Islet precursor cell (in vitro differentiated cells): ENCODE results near the gene KNG1.
"Not testable (repeated sequence)": the region's sequence is repeated elsewhere in the genome, so short reads cannot be mapped to it uniquely, and the experiment has no call there.

ENCODE experiments used
- DNase-seq: peaks from one replicate; pipeline ENCODE4 v3.0.0-alpha.2; 2018

KNG1 gene

GRCh38 chr3:186717039-186717457 is at the start of gene KNG1:
Gene KNG1, plus strand, starts transcription at chr3:186717359. Its CDS starts 184 bp downstream, at chr3:186717543.
- DNase-seq = no peak

- DNase-seq = no peak
Measured at GRCh38 chr3:186668426-186668825, 48.7 kb upstream of the KNG1 start.

- no peak for DNase-seq
Measured at GRCh38 chr3:186669378-186670084, 47.6 kb upstream of the KNG1 start.

GRCh38 chr3:186670155-186670554 is 47.0 kb upstream of the KNG1 start:
- no peak for DNase-seq

GRCh38 chr3:186671051-186671450 is 46.1 kb upstream of the KNG1 start:
- no peak for DNase-seq

GRCh38 chr3:186678604-186679003 is 38.6 kb upstream of the KNG1 start:
- DNase-seq = no peak

- no peak for DNase-seq
Measured at GRCh38 chr3:186679151-186679550, 38.0 kb upstream of the KNG1 start.

- DNase-seq = no peak
Measured at GRCh38 chr3:186680869-186681268, 36.3 kb upstream of the KNG1 start.

GRCh38 chr3:186682812-186683211 is 34.3 kb upstream of the KNG1 start:
- no peak for DNase-seq

GRCh38 chr3:186683979-186684378 is 33.2 kb upstream of the KNG1 start:
- no peak for DNase-seq

GRCh38 chr3:186686475-186686874 is 30.7 kb upstream of the KNG1 start:
- DNase-seq = not testable (repeated sequence)

GRCh38 chr3:186687120-186687651 is 30.0 kb upstream of the KNG1 start:
- no peak for DNase-seq

- not testable (repeated sequence) for DNase-seq
Measured at GRCh38 chr3:186690304-186690703, 26.9 kb upstream of the KNG1 start.

GRCh38 chr3:186691676-186692075 is 25.5 kb upstream of the KNG1 start:
- no peak for DNase-seq

GRCh38 chr3:186693843-186694242 is 23.3 kb upstream of the KNG1 start:
- DNase-seq = no peak

- no peak for DNase-seq
Measured at GRCh38 chr3:186694288-186695032, 22.7 kb upstream of the KNG1 start.

- DNase-seq = no peak
Measured at GRCh38 chr3:186696522-186696921, 20.6 kb upstream of the KNG1 start.

GRCh38 chr3:186697510-186697909 is 19.6 kb upstream of the KNG1 start:
- no peak for DNase-seq

GRCh38 chr3:186700267-186700666 is 16.9 kb upstream of the KNG1 start:
- no peak for DNase-seq

GRCh38 chr3:186702451-186702850 is 14.7 kb upstream of the KNG1 start:
- not testable (repeated sequence) for DNase-seq

GRCh38 chr3:186705882-186706780 is 11.0 kb upstream of the KNG1 start:
- no peak for DNase-seq

GRCh38 chr3:186708983-186709679 is 8.0 kb upstream of the KNG1 start:
- DNase-seq = no peak
